SK-N-MC (cell line): ENCODE measurements around the gene TSHZ2.

Source experiments
- EZH2 ChIP-seq: fragments of 200-600 bp; sonication (generic); IDR thresholded peaks from one replicate; pipeline ENCODE4 v1.6.1; 2017; ENCODE audit warnings: antibody characterized with exemption
- FOXP2 ChIP-seq: optimal IDR thresholded peaks from 2 replicates; pipeline ENCODE3; 2011; ENCODE audit warnings: mild to moderate bottlenecking, moderate library complexity; ENCODE audit not compliant: insufficient read depth; ENCODE audit errors: extremely low read length, control extremely low read depth
- POLR2AphosphoS5 ChIP-seq: IDR thresholded peaks from 2 replicates; pipeline ENCODE4 v1.6.1; 2012; ENCODE audit warnings: mild to moderate bottlenecking, low read depth, low read length, borderline replicate concordance

GRCh38 chr20:53255102-53255710 is 283.0 kb downstream of the TSHZ2 start:
- TF ChIP-seq POLR2AphosphoS5 (no peak), EZH2 (no peak), FOXP2 (no peak)
